Mesenchymal stem cell (in vitro differentiated cells and primary cell): ENCODE measurements around the gene ANP32A.
A peak's percentile ranks its signal among the peaks of the same experiment; 100 is the strongest.

Source experiments
- DNase-seq: peaks from one replicate; pipeline ENCODE4 v3.0.0-alpha.2; 2013
- H2AFZ ChIP-seq: one replicate; pipeline ENCODE4 v1.6.1; 2013; ENCODE audit warnings: low read depth, mild to moderate bottlenecking, control low read depth, inconsistent platforms, low read length, moderate library complexity
- H2AK5ac ChIP-seq: 2 replicates; pipeline ENCODE4 v1.6.1; 2013; ENCODE audit warnings: low read length, moderate library complexity, mild to moderate bottlenecking, inconsistent platforms; ENCODE audit not compliant: severe bottlenecking
- H2BK120ac ChIP-seq: one replicate; pipeline ENCODE4 v1.6.1; 2013; ENCODE audit warnings: low read depth, mild to moderate bottlenecking, inconsistent platforms, low read length, moderate library complexity
- H2BK12ac ChIP-seq, 2 experiments: one replicate each; pipeline ENCODE4 v1.6.1; 2013; ENCODE audit warnings: inconsistent platforms in 2 of 2, low read length in 2 of 2, mild to moderate bottlenecking in 2 of 2, moderate library complexity in 2 of 2, control low read depth in 1 of 2
- H2BK15ac ChIP-seq: one replicate; pipeline ENCODE4 v1.6.1; 2013; ENCODE audit warnings: mild to moderate bottlenecking, low read depth, inconsistent platforms; ENCODE audit not compliant: poor library complexity, severe bottlenecking
- H2BK5ac ChIP-seq: 2 replicates; pipeline ENCODE4 v1.6.1; 2013; ENCODE audit warnings: low read depth, mild to moderate bottlenecking, low read length, control low read depth, inconsistent platforms; ENCODE audit not compliant: poor library complexity, severe bottlenecking
- H3K14ac ChIP-seq, 2 experiments: one replicate each; pipeline ENCODE4 v1.6.1; 2013; ENCODE audit warnings: inconsistent platforms in 2 of 2, low read length in 2 of 2, control low read depth in 1 of 2, mild to moderate bottlenecking in 1 of 2, moderate library complexity in 1 of 2
- H3K18ac ChIP-seq, 2 experiments: one replicate each; pipeline ENCODE4 v1.6.1; 2013; ENCODE audit warnings: inconsistent platforms in 2 of 2, low read length in 2 of 2, control low read depth in 1 of 2, low read depth in 1 of 2, mild to moderate bottlenecking in 1 of 2
- H3K23ac ChIP-seq, 2 experiments: one replicate each; pipeline ENCODE4 v1.6.1; 2013; ENCODE audit warnings: inconsistent platforms in 2 of 2, low read length in 2 of 2, mild to moderate bottlenecking in 2 of 2, moderate library complexity in 2 of 2, control low read depth in 1 of 2
- H3K27ac ChIP-seq: 2 replicates; pipeline ENCODE4 v1.5.1; 2013; ENCODE audit warnings: mild to moderate bottlenecking, moderate library complexity, low read length, control low read depth, inconsistent platforms; ENCODE audit not compliant: poor library complexity, severe bottlenecking
- H3K27me3 ChIP-seq, 2 experiments: 2 replicates each; pipeline versions ENCODE4 v1.6.1 to v1.7.0; 2013; ENCODE audit warnings: low read length in 2 of 2, mild to moderate bottlenecking in 2 of 2, moderate library complexity in 2 of 2, control low read depth in 1 of 2, inconsistent platforms in 1 of 2; ENCODE audit not compliant: control insufficient read depth in 1 of 2, insufficient read depth in 1 of 2
- H3K36me3 ChIP-seq, 2 experiments: 2 replicates each; pipeline versions ENCODE4 v1.6.1 to v1.7.0; 2013; ENCODE audit warnings: low read length in 2 of 2, control low read depth in 1 of 2, inconsistent platforms in 1 of 2, low read depth in 1 of 2, mild to moderate bottlenecking in 1 of 2; ENCODE audit not compliant: insufficient read depth in 2 of 2, control insufficient read depth in 1 of 2
- H3K4ac ChIP-seq, 2 experiments: one replicate each; pipeline ENCODE4 v1.6.1; 2013; ENCODE audit warnings: inconsistent platforms in 2 of 2, low read length in 2 of 2, mild to moderate bottlenecking in 2 of 2, moderate library complexity in 2 of 2, control low read depth in 1 of 2, low read depth in 1 of 2
- H3K4me1 ChIP-seq: 2 replicates; pipeline ENCODE4 v1.6.1; 2013; ENCODE audit warnings: low read depth, low read length, control low read depth; ENCODE audit not compliant: control insufficient read depth, insufficient read depth
- H3K4me2 ChIP-seq: 2 replicates; pipeline ENCODE4 v1.6.1; 2013; ENCODE audit warnings: low read length, mild to moderate bottlenecking, inconsistent platforms; ENCODE audit not compliant: poor library complexity, severe bottlenecking
- H3K4me3 ChIP-seq, 2 experiments: 2 replicates each; pipeline versions ENCODE4 v1.5.1 to v1.7.0; 2013; ENCODE audit warnings: low read length in 2 of 2, mild to moderate bottlenecking in 2 of 2, control low read depth in 1 of 2, low read depth in 1 of 2; ENCODE audit not compliant: insufficient read depth in 1 of 2
- H3K79me1 ChIP-seq: replicated peaks from 2 replicates; pipeline ENCODE4 v1.6.1; 2013; ENCODE audit warnings: mild to moderate bottlenecking, control low read depth, low read length, inconsistent platforms; ENCODE audit not compliant: poor library complexity, severe bottlenecking
- H3K9ac ChIP-seq: 2 replicates; pipeline ENCODE4 v1.7.0; 2013; ENCODE audit warnings: mild to moderate bottlenecking, low read length, moderate library complexity
- H3K9me3 ChIP-seq: 2 replicates; pipeline ENCODE4 v1.7.0; 2013; ENCODE audit warnings: mild to moderate bottlenecking, low read length; ENCODE audit not compliant: control insufficient read depth
- H4K8ac ChIP-seq: one replicate; pipeline ENCODE4 v1.6.1; 2013; ENCODE audit warnings: inconsistent platforms, mild to moderate bottlenecking, low read length, moderate library complexity
- H4K91ac ChIP-seq: one replicate; pipeline ENCODE4 v1.6.1; 2013; ENCODE audit warnings: mild to moderate bottlenecking, low read length, inconsistent platforms
- WGBS: methylation state at CpG from one replicate; pipeline ENCODE4 v1.1.7; 2013; ENCODE audit warnings: mixed read lengths; 5-methylcytosine and 5-hydroxymethylcytosine counted together

The ANP32A gene

GRCh38 chr15:68781766-68782588 is 38.7 kb downstream of the ANP32A start:
- WGBS, result 93% methylated on average over 15 of the region's 17 CpGs
- no peak overlapping the region for H2AK5ac ChIP-seq
- no peak overlapping the region for H3K14ac ChIP-seq
- H4K91ac ChIP-seq, result no peak overlapping the region
- no peak overlapping the region for H2BK5ac ChIP-seq
- H3K18ac ChIP-seq, result no peak overlapping the region
- peaks cover 39% of the 10 kb centered on the region for H3K79me1 ChIP-seq
- no peak overlapping the region for H3K4ac ChIP-seq
- no peak overlapping the region for H3K27ac ChIP-seq
- H4K8ac ChIP-seq, result no peak overlapping the region
- H3K9ac ChIP-seq, result no peak overlapping the region
- H2AFZ ChIP-seq, result no peak overlapping the region
- H3K36me3 ChIP-seq, result peaks cover 54 to 79% of the 10 kb centered on the region in 2 experiments
- H3K27me3 ChIP-seq, result no peaks in the 10 kb centered on the region
- no peak overlapping the region for H3K4me2 ChIP-seq
- no peak overlapping the region for H3K4me3 ChIP-seq
- no peak overlapping the region for H3K23ac ChIP-seq
- H3K9me3 ChIP-seq, result no peaks in the 10 kb centered on the region
- DNase-seq, result no peak
- H2BK120ac ChIP-seq, result no peak overlapping the region
- peaks cover 6% of the 10 kb centered on the region for H3K4me1 ChIP-seq
- H2BK15ac ChIP-seq, result no peak overlapping the region
- H2BK12ac ChIP-seq, result no peak overlapping the region

- Histone ChIP-seq H2BK12ac (no peak overlapping the region), H4K8ac (no peak overlapping the region), H4K91ac (no peak overlapping the region), H3K23ac (no peak overlapping the region), H3K36me3 (peaks cover 56 to 73% of the 10 kb centered on the region in 2 experiments), H2BK5ac (no peak overlapping the region), H3K27ac (no peak overlapping the region), H3K4ac (no peak overlapping the region), H3K9ac (no peak overlapping the region), H3K4me3 (no peak overlapping the region), H3K14ac (no peak overlapping the region), H2AFZ (no peak overlapping the region), H2BK120ac (no peak overlapping the region), H3K4me1 (peaks cover 3% of the 10 kb centered on the region), H3K79me1 (peaks cover 35% of the 10 kb centered on the region), H3K4me2 (no peak overlapping the region), H2AK5ac (no peak overlapping the region), H3K18ac (no peak overlapping the region), H3K9me3 (no peaks in the 10 kb centered on the region), H3K27me3 (no peaks in the 10 kb centered on the region), H2BK15ac (no peak overlapping the region)
- DNase-seq, result no peak
Measured at GRCh38 chr15:68781217-68781616, 39.5 kb downstream of the ANP32A start.

- H2BK120ac ChIP-seq, result no peak overlapping the region
- H4K91ac ChIP-seq, result no peak overlapping the region
- no peak overlapping the region for H3K14ac ChIP-seq
- H3K9ac ChIP-seq, result no peak overlapping the region
- H3K4me2 ChIP-seq, result no peak overlapping the region
- peaks cover 50 to 53% of the 10 kb centered on the region in 2 experiments for H3K36me3 ChIP-seq
- H2AK5ac ChIP-seq, result no peak overlapping the region
- DNase-seq, result no peak
- no peak overlapping the region for H3K4me3 ChIP-seq
- H2AFZ ChIP-seq, result no peak overlapping the region
- no peaks in the 10 kb centered on the region for H3K27me3 ChIP-seq
- H2BK15ac ChIP-seq, result no peak overlapping the region
- WGBS, result 93% methylated on average over 9 of the region's 9 CpGs
- peaks cover 3% of the 10 kb centered on the region for H3K4me1 ChIP-seq
- H3K9me3 ChIP-seq, result no peaks in the 10 kb centered on the region
- H2BK5ac ChIP-seq, result no peak overlapping the region
- no peak overlapping the region for H3K4ac ChIP-seq
- H3K79me1 ChIP-seq, result peaks cover 19% of the 10 kb centered on the region
- no peak overlapping the region for H3K18ac ChIP-seq
- H4K8ac ChIP-seq, result no peak overlapping the region
- H3K23ac ChIP-seq, result no peak overlapping the region
- no peak overlapping the region for H2BK12ac ChIP-seq
- no peak overlapping the region for H3K27ac ChIP-seq
Measured at GRCh38 chr15:68778876-68779275, 41.8 kb downstream of the ANP32A start.

- H3K4me2 ChIP-seq, result no peak overlapping the region
- no peak overlapping the region for H2BK120ac ChIP-seq
- WGBS, result 96% methylated on average over 8 of the region's 10 CpGs
- peak overlapping the region; percentile 47 for H4K91ac ChIP-seq
- H3K14ac ChIP-seq, result no peak overlapping the region
- H3K27me3 ChIP-seq, result no peaks in the 10 kb centered on the region
- H2BK5ac ChIP-seq, result no peak overlapping the region
- H3K79me1 ChIP-seq, result peaks cover 4% of the 10 kb centered on the region
- no peak overlapping the region for H3K18ac ChIP-seq
- H3K27ac ChIP-seq, result no peak overlapping the region
- no peak overlapping the region for H3K4ac ChIP-seq
- no peak overlapping the region for H4K8ac ChIP-seq
- H3K23ac ChIP-seq, result no peak overlapping the region
- no peak overlapping the region for H2AK5ac ChIP-seq
- H2BK12ac ChIP-seq, result no peak overlapping the region
- peaks cover under 1% of the 10 kb centered on the region for H3K4me1 ChIP-seq
- H3K36me3 ChIP-seq, result peaks cover 30 to 33% of the 10 kb centered on the region in 2 experiments
- H2BK15ac ChIP-seq, result no peak overlapping the region
- no peaks in the 10 kb centered on the region for H3K9me3 ChIP-seq
- H3K4me3 ChIP-seq, result peak overlapping the region in 1 of 2 experiments; percentile 42
- DNase-seq, result no peak
- peak overlapping the region; percentile 56 for H3K9ac ChIP-seq
- H2AFZ ChIP-seq, result no peak overlapping the region
Measured at GRCh38 chr15:68776477-68777270, 44.0 kb downstream of the ANP32A start.
